ENCODE measurements around the gene SFSWAP.
"Not testable (repeated sequence)": the region's sequence is repeated elsewhere in the genome, so short reads cannot be mapped to it uniquely, and the experiment has no call there.

GRCh38 chr12:131706709-131707108 is 4.2 kb upstream of the SFSWAP start:
- not testable (repeated sequence) for TF ChIP-seq RAD21 (CRISPR knock-in tag; IDR thresholded peaks at IDR 0.05); NR1H2 (CRISPR knock-in tag; IDR thresholded peaks at IDR 0.05; ENCODE audit: borderline replicate concordance, low read depth); ZSCAN31 (CRISPR knock-in tag; IDR thresholded peaks at IDR 0.05; ENCODE audit: low read depth); ZNF367 (CRISPR knock-in tag; IDR thresholded peaks at IDR 0.05; ENCODE audit: borderline replicate concordance); ZNF629 (CRISPR knock-in tag; conservative IDR thresholded peaks at IDR 0.05); PBX2 (CRISPR knock-in tag; IDR thresholded peaks at IDR 0.05); CTCF (CRISPR knock-in tag; IDR thresholded peaks at IDR 0.05)
- TF ChIP-seq, protein P1, sequence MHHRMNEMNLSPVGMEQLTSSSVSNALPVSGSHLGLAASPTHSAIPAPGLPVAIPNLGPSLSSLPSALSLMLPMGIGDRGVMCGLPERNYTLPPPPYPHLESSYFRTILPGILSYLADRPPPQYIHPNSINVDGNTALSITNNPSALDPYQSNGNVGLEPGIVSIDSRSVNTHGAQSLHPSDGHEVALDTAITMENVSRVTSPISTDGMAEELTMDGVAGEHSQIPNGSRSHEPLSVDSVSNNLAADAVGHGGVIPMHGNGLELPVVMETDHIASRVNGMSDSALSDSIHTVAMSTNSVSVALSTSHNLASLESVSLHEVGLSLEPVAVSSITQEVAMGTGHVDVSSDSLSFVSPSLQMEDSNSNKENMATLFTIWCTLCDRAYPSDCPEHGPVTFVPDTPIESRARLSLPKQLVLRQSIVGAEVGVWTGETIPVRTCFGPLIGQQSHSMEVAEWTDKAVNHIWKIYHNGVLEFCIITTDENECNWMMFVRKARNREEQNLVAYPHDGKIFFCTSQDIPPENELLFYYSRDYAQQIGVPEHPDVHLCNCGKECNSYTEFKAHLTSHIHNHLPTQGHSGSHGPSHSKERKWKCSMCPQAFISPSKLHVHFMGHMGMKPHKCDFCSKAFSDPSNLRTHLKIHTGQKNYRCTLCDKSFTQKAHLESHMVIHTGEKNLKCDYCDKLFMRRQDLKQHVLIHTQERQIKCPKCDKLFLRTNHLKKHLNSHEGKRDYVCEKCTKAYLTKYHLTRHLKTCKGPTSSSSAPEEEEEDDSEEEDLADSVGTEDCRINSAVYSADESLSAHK (CRISPR knock-in tag; IDR thresholded peaks at IDR 0.05; ENCODE audit: borderline replicate concordance), result not testable (repeated sequence)
